CD4-positive, alpha-beta memory T cell (primary cell): ENCODE results near the gene SAFB2. TPM values are rescaled to one million over a fixed set of nuclear protein-coding genes. Genes with fewer than 3 reads are reported as not detected.
"Not testable (repeated sequence)": the region's sequence is repeated elsewhere in the genome, so short reads cannot be mapped to it uniquely, and the experiment has no call there.

Source experiments
- CTCF ChIA-PET: fragments of 350-600 bp; sonication (Branson Sonifier 250); formaldehyde crosslinking; loops from one replicate; lab custom pipeline; 2021; ENCODE audit warnings: inconsistent platforms; ENCODE audit not compliant: partially characterized antibody; lab: Charles Lee
- POLR2A ChIA-PET: fragments of 350-600 bp; sonication (Branson Sonifier 250); formaldehyde crosslinking; loops from one replicate; lab custom pipeline; 2021; ENCODE audit not compliant: partially characterized antibody; lab: Charles Lee
- DNase-seq, 5 donors: peaks; one replicate each; pipeline versions ENCODE4 v3.0.0 to v3.0.0-alpha.2; 2020 to 2022; ENCODE audit warnings: mixed read lengths in 1 of 5
- H3K27ac ChIP-seq: one replicate; pipeline ENCODE4 v1.7.0; 2013; ENCODE audit warnings: low read depth, low read length
- H3K27me3 ChIP-seq: 2 replicates; pipeline ENCODE4 v1.7.0; 2013; ENCODE audit warnings: mild to moderate bottlenecking, low read length, moderate library complexity; ENCODE audit not compliant: insufficient read depth
- H3K36me3 ChIP-seq: 2 replicates; pipeline ENCODE4 v1.7.0; 2013; ENCODE audit warnings: mild to moderate bottlenecking, low read length, moderate library complexity; ENCODE audit not compliant: insufficient read depth
- H3K4me1 ChIP-seq: 2 replicates; pipeline ENCODE4 v1.7.0; 2013; ENCODE audit warnings: mild to moderate bottlenecking, low read length, moderate library complexity; ENCODE audit not compliant: insufficient read depth
- H3K4me3 ChIP-seq, 2 donors: one replicate each; pipeline ENCODE4 v1.7.0; 2013; ENCODE audit warnings: low read length in 2 of 2, mild to moderate bottlenecking in 1 of 2
- H3K9me3 ChIP-seq, 2 donors: one replicate each; pipeline ENCODE4 v1.7.0; 2013; ENCODE audit warnings: low read length in 2 of 2, control low read depth in 1 of 2; ENCODE audit not compliant: control insufficient read depth in 1 of 2
- H3K27ac Mint-ChIP-seq, 7 donors: one replicate each; pipeline ENCODE4 v1.8.0; 2020 to 2021; ENCODE audit warnings: mixed read lengths in 7 of 7, mild to moderate bottlenecking in 6 of 7, inconsistent platforms in 3 of 7, moderate library complexity in 3 of 7
- H3K27me3 Mint-ChIP-seq, 2 donors: one replicate each; pipeline ENCODE4 v1.8.0; 2020 to 2021; ENCODE audit warnings: mixed read lengths in 2 of 2
- H3K36me3 Mint-ChIP-seq, 2 donors: one replicate each; pipeline ENCODE4 v1.8.0; 2020 to 2021; ENCODE audit warnings: mixed read lengths in 2 of 2, inconsistent platforms in 1 of 2, mild to moderate bottlenecking in 1 of 2
- H3K4me1 Mint-ChIP-seq, 4 donors: one replicate each; pipeline ENCODE4 v1.8.0; 2020 to 2021; ENCODE audit warnings: mixed read lengths in 4 of 4, mild to moderate bottlenecking in 1 of 4
- H3K4me3 Mint-ChIP-seq, 8 donors: one replicate each; pipeline ENCODE4 v1.8.0; 2020 to 2021; ENCODE audit warnings: mixed read lengths in 8 of 8, mild to moderate bottlenecking in 7 of 8, moderate library complexity in 6 of 8, inconsistent platforms in 3 of 8
- H3K9me3 Mint-ChIP-seq, 8 donors: one replicate each; pipeline ENCODE4 v1.8.0; 2020 to 2021; ENCODE audit warnings: mixed read lengths in 8 of 8, mild to moderate bottlenecking in 5 of 8, inconsistent platforms in 3 of 8, moderate library complexity in 1 of 8
- intact Hi-C: fragments of 100-400 bp; cut with micrococcal nuclease; formaldehyde crosslinking; loops from one replicate; pipeline ENCODE4 v1.15.1; 2023
- polyA plus RNA-seq, 2 donors: library from polyadenylated mRNA; unstranded; fragments of 300-500 nt; fragmentation: Illumina TruSeq; gene quantifications; one replicate each; pipeline ENCODE4 v1.2.3, GENCODE V29; 2021
- total RNA-seq, 2 experiments: library from RNA; stranded (reverse); gene quantifications; one replicate each; pipeline ENCODE4 v1.2.3, GENCODE V29; 2021

The SAFB2 gene
- total and polyA plus RNA-seq, 4 experiments from 2014 or later = 16.6 to 263 (median 161) TPM

DNA sequence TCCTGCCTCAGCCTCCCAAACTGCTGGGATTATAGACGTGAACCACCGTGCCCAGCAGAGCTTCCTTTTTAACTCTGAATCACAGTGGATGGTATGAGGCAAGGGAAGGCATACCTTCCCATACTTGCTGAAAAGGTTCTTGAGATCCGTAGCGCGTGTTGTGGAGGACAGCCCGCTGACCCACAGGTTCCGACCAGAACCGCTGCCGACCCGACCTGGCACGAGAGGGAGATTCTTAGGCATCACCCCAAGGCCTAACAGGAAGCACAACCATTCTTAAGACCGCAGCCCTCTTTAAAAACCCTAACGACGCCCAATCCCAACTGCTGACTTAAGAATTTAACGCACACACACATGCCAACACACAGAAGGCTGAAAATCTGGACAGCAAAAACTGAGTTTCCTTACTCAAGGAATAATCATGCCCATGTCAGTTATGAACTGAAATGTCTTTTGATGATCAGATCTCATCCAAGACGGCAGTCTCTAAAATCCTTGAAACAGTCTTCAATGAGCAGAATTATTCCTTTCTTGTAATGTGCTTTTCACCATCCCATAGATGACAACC is 12.6 kb downstream of the SAFB2 start:
- no peak for DNase-seq
- Mint-ChIP-seq H3K36me3 (peaks cover 81 to 82% of the 10 kb centered on the region in 2 donors), H3K4me1 (peaks cover 16 to 27% (median 21%) of the 10 kb centered on the region in 4 donors), H3K27me3 (no peaks in the 10 kb centered on the region), H3K4me3 (no peak overlapping the region), H3K9me3 (peaks cover 0 to 2% (median 0%) of the 10 kb centered on the region in 8 donors), H3K27ac (no peak overlapping the region)
- Histone ChIP-seq H3K36me3 (peaks cover 86% of the 10 kb centered on the region), H3K4me3 (no peak overlapping the region), H3K9me3 (no peaks in the 10 kb centered on the region), H3K27ac (no peak overlapping the region), H3K4me1 (no peaks in the 10 kb centered on the region), H3K27me3 (no peaks in the 10 kb centered on the region)
- ChIA-PET POLR2A (interaction anchor here (1.3 kb wide), 1 partner anchor 12 kb away, joined by 5 read pairs; the partner anchor contains the start of gene SAFB2), CTCF (no interaction called here)
- intact Hi-C loops = no loop called here

DNA sequence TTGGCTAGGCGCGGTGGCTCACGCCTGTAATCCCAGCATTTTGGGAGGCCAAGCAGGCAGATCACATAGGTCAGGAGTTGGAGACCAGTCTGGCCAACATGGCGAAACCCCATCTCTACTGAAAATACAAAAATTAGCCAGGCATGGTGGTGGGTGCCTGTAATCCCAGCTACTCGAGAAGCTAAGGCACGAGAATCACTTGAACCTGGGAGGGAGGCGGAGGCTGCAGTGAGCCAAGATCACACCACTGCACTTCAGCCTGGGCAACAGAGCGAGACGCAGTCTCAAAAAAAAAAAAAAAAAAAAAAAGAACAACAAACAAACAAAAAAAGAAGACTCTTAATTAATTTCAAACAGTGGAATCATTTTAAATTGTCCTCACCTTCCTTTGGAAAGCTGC is 13.8 kb downstream of the SAFB2 start:
- H3K27me3 Mint-ChIP-seq, H3K9me3 ChIP-seq, H3K4me3 ChIP-seq, H3K9me3 Mint-ChIP-seq, H3K27me3 ChIP-seq, H3K27ac ChIP-seq, DNase-seq, intact Hi-C loops, H3K4me3 Mint-ChIP-seq, H3K4me1 ChIP-seq: not testable (repeated sequence)
- H3K27ac Mint-ChIP-seq = peak overlapping the region in 1 of 7 donors; percentile 65
- H3K36me3 ChIP-seq = peaks cover 86% of the 10 kb centered on the region
- H3K4me1 Mint-ChIP-seq = peaks cover 16 to 27% (median 23%) of the 10 kb centered on the region in 4 donors
- ChIA-PET CTCF (interaction anchor here (0.7 kb wide), 1 partner anchor 884 kb away, joined by 3 read pairs; no protein-coding TSS in a partner anchor), POLR2A (interaction anchor here (1.3 kb wide), 1 partner anchor 13 kb away, joined by 5 read pairs; the partner anchor contains the start of gene SAFB2)
- peaks cover 78 to 82% of the 10 kb centered on the region in 2 donors for H3K36me3 Mint-ChIP-seq

DNA sequence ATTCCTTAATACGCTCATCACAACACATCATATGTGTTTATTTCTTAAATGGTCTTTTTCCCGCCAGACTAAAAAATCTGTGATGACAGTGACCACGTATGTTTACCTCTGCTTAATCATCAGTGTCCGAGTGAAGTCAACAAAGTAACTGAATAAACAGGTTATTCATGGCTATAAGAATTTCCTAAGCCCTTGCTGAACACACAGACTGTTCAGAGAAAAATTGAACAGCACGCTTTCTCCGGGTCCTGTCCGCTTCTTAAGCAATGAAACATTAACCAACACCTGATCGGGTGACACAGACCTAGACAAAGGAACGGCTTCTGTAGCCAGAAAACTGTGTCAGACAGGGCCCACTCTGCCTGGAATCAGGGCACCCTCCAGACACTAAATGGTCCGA is 14.3 kb downstream of the SAFB2 start:
- H3K9me3 ChIP-seq = no peaks in the 10 kb centered on the region
- intact Hi-C loops = no loop called here
- peaks cover 78 to 82% of the 10 kb centered on the region in 2 donors for H3K36me3 Mint-ChIP-seq
- POLR2A ChIA-PET = no interaction called here
- H3K4me1 Mint-ChIP-seq = peaks cover 16 to 27% (median 20%) of the 10 kb centered on the region in 4 donors
- no peak overlapping the region for H3K27ac ChIP-seq
- H3K36me3 ChIP-seq = peaks cover 86% of the 10 kb centered on the region
- H3K27ac Mint-ChIP-seq = peak overlapping the region in 3 of 7 donors; percentile 14 to 81 (median 65)
- H3K27me3 ChIP-seq = no peaks in the 10 kb centered on the region
- no peaks in the 10 kb centered on the region for H3K9me3 Mint-ChIP-seq
- CTCF ChIA-PET = no interaction called here
- no peak overlapping the region for H3K4me3 Mint-ChIP-seq
- no peak for DNase-seq
- H3K4me1 ChIP-seq = no peaks in the 10 kb centered on the region
- no peaks in the 10 kb centered on the region for H3K27me3 Mint-ChIP-seq
- H3K4me3 ChIP-seq = no peak overlapping the region

DNA sequence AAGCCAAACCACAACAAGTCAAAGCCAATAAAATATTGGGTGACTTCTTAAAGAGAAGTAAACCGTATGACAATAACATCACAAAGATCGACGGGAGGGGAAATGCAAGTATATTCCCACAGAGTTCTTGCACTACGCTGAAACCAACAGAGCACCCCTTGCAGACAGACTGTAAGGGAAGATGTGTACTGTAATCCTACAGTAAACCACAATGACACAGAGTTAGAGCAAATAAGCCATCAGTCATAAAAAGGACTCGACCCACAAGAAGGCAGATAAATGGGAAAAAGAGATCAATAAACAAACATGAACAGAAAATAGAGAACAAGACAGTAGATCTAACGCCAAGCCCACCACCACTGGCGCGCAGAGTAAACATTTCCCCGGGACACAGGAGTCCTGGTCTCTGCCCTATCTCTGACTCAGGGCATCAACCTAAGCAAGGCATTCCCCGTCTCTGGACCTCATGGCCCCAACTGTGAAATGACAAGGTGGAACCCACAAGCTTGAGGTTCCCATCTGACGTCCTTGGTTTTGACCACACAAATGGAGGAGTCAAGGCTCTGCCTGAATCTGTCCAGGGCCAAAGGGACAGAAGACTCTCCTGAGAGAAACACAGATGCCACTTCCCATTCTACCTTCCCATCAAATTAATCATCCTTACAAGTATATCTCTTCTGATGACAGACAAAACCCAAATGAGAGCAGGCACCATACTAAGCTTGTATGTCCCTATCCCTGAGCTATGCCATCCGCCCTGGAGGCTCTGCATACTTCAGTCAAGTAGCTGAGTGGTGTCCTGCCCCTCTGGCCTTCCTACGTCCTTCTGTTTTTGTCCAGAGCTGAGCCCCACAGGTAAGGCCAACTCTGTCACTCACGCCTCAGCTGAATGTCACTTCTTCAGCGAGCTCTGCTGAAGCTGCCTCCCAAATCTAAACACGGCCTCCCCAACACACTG is 15.0 kb downstream of the SAFB2 start:
- ChIA-PET CTCF (no interaction called here), POLR2A (no interaction called here)
- Mint-ChIP-seq H3K27ac (peak overlapping the region in 3 of 7 donors; percentile 10 to 81 (median 42)), H3K36me3 (peaks cover 75 to 79% of the 10 kb centered on the region in 2 donors), H3K4me1 (peaks cover 12 to 27% (median 18%) of the 10 kb centered on the region in 4 donors), H3K27me3 (no peaks in the 10 kb centered on the region), H3K4me3 (no peak overlapping the region), H3K9me3 (no peaks in the 10 kb centered on the region)
- intact Hi-C loops = no loop called here
- Histone ChIP-seq H3K4me1 (no peaks in the 10 kb centered on the region), H3K36me3 (peaks cover 84% of the 10 kb centered on the region), H3K9me3 (no peaks in the 10 kb centered on the region), H3K27ac (no peak overlapping the region), H3K27me3 (no peaks in the 10 kb centered on the region), H3K4me3 (no peak overlapping the region)
- no peak for DNase-seq

DNA sequence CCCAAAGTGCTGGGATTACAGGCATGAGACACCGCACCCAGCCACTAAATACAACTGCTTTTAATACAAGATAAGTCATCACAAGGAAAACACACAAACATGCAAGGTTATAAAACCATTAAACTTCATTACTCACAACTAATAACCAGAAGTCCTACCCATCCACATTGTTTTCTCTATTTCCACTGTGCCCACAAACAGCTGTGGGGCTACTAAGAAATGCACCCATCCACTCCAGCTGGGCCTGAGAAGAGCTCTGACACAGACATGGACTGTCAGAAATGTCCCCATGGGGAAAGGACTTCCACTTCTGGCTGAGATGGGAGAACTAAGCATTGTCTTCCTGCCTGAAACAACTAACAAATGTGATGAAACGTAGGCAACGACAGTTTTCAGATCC is 17.2 kb downstream of the SAFB2 start:
- peak overlapping the region in 3 of 7 donors; percentile 6 to 53 (median 29) for H3K27ac Mint-ChIP-seq
- DNase-seq = no peak
- no peaks in the 10 kb centered on the region for H3K9me3 Mint-ChIP-seq
- ChIA-PET POLR2A (interaction anchor here (1.2 to 2.1 kb wide), 2 partner anchors 15 to 18 kb away, joined by 5 to 8 read pairs; partner anchors contain the start of genes SAFB and SAFB2), CTCF (no interaction called here)
- peaks cover 12 to 30% (median 19%) of the 10 kb centered on the region in 4 donors for H3K4me1 Mint-ChIP-seq
- intact Hi-C loops = no loop called here
- Histone ChIP-seq H3K9me3 (no peaks in the 10 kb centered on the region), H3K4me1 (no peaks in the 10 kb centered on the region), H3K36me3 (peaks cover 80% of the 10 kb centered on the region), H3K4me3 (no peak overlapping the region), H3K27ac (no peak overlapping the region), H3K27me3 (no peaks in the 10 kb centered on the region)
- H3K36me3 Mint-ChIP-seq = peaks cover 78 to 79% of the 10 kb centered on the region in 2 donors
- no peaks in the 10 kb centered on the region for H3K27me3 Mint-ChIP-seq
- H3K4me3 Mint-ChIP-seq = no peak overlapping the region

DNA sequence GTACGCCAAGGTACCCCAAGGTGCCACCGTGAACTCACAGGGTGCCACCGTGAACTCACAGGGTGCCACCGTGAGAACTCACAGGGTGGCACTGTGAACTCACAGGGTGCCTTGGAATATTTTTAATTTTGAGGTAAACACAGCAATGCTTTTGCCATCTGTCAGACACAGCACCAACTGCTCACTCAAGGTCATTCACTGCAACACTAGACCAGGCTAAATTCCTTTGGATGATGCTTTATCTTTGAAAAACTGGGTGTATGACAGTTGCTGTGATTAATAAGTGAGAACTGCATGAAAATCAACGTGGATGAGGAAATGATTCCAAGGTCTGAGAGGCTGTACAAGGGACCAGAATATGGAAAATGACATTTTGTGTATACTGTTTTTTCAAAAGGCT is 18.9 kb downstream of the SAFB2 start:
- ChIA-PET POLR2A (interaction anchor here (2.1 kb wide), 1 partner anchor 16 kb away, joined by 8 read pairs; no protein-coding TSS in a partner anchor), CTCF (interaction anchor here (1.0 to 1.3 kb wide), 2 partner anchors 8 to 21 kb away, joined by 3 read pairs; no protein-coding TSS in a partner anchor)
- intact Hi-C loops = no loop called here
- H3K4me1 Mint-ChIP-seq = peaks cover 12 to 30% (median 20%) of the 10 kb centered on the region in 4 donors
- H3K4me3 ChIP-seq = no peak overlapping the region
- peak overlapping the region in 1 of 7 donors; percentile 46 for H3K27ac Mint-ChIP-seq
- H3K9me3 Mint-ChIP-seq = no peaks in the 10 kb centered on the region
- H3K4me3 Mint-ChIP-seq = no peak overlapping the region
- H3K4me1 ChIP-seq = no peaks in the 10 kb centered on the region
- peaks cover 83% of the 10 kb centered on the region for H3K36me3 ChIP-seq
- H3K36me3 Mint-ChIP-seq = peaks cover 80 to 84% of the 10 kb centered on the region in 2 donors
- H3K27me3 Mint-ChIP-seq = no peaks in the 10 kb centered on the region
- DNase-seq = no peak
- no peak overlapping the region for H3K27ac ChIP-seq
- no peaks in the 10 kb centered on the region for H3K9me3 ChIP-seq
- H3K27me3 ChIP-seq = no peaks in the 10 kb centered on the region

DNA sequence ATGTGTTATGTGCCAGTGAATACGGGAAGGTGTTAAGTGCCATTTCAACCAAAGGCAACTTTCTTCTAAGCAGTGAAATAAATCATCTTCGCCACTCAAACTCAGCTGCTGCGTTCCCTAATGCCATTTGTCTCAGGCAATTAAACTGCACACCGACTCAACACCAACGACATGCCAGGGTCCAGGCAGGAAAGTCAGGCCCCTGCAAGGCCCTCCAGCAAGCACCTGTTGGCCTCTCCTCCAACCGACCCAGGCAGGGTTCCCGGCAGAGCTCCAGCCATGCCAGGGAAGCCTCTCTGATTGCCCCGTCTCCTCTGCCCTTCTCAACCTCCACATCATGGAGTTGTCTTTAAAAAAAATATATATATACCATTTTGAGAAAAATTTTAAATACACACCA is 21.8 kb downstream of the SAFB2 start:
- no peak overlapping the region for H3K27ac ChIP-seq
- Mint-ChIP-seq H3K4me3 (no peak overlapping the region), H3K27me3 (no peaks in the 10 kb centered on the region), H3K4me1 (peaks cover 2 to 15% (median 8%) of the 10 kb centered on the region in 4 donors), H3K36me3 (peaks cover 68 to 82% of the 10 kb centered on the region in 2 donors), H3K27ac (peak overlapping the region in 2 of 7 donors; percentile 24 to 68), H3K9me3 (no peaks in the 10 kb centered on the region)
- no peaks in the 10 kb centered on the region for H3K27me3 ChIP-seq
- ChIA-PET POLR2A (no interaction called here), CTCF (no interaction called here)
- H3K36me3 ChIP-seq = peaks cover 85% of the 10 kb centered on the region
- intact Hi-C loops = no loop called here
- no peak for DNase-seq
- no peaks in the 10 kb centered on the region for H3K4me1 ChIP-seq
- no peak overlapping the region for H3K4me3 ChIP-seq
- H3K9me3 ChIP-seq = no peaks in the 10 kb centered on the region
